K562 (cell line): ENCODE results near the gene SPTSSA. TPM values are rescaled to one million over a fixed set of nuclear protein-coding genes. Genes with fewer than 3 reads are reported as not detected.
A peak's percentile ranks its signal among the peaks of the same experiment; 100 is the strongest.

Source experiments
- BCL6 ChIP-seq: fragments of 250-450 bp; sonication (Bioruptor Pico); IDR thresholded peaks from 2 replicates; pipeline ENCODE4 v1.4.0; 2020
- CEBPB ChIP-seq: fragments of 450-650 bp; IDR thresholded peaks from 2 replicates; pipeline ENCODE4 v1.6.1; 2016; ENCODE audit warnings: missing genetic modification characterization, missing compliant biosample characterization
- DACH1 ChIP-seq: fragments of 450-650 bp; IDR thresholded peaks from 2 replicates; pipeline ENCODE4 v1.6.1; 2018; ENCODE audit not compliant: partially characterized antibody
- EGR1 ChIP-seq: fragments of 450-650 bp; conservative IDR thresholded peaks from 2 replicates; pipeline ENCODE4 v1.6.1; 2017; ENCODE audit warnings: mild to moderate bottlenecking
- EWSR1 ChIP-seq: fragments of 450-650 bp; IDR thresholded peaks from 2 replicates; pipeline ENCODE4 v1.6.1; 2018; ENCODE audit warnings: borderline replicate concordance, mild to moderate bottlenecking, low read depth, moderate library complexity; ENCODE audit not compliant: partially characterized antibody
- FOXA1 ChIP-seq: fragments of 450-650 bp; IDR thresholded peaks from 2 replicates; pipeline ENCODE4 v1.6.1; 2016; ENCODE audit warnings: mild to moderate bottlenecking, borderline replicate concordance
- FOXP4 ChIP-seq: sonication (generic); formaldehyde crosslinking; IDR thresholded peaks from 2 replicates; pipeline ENCODE4 v1.8.0; 2022; ENCODE audit warnings: mild to moderate bottlenecking, missing genetic modification reagents, borderline replicate concordance
- HDAC1 ChIP-seq, 2 experiments: fragments of 450-650 bp; IDR thresholded peaks; 2 replicates each; pipeline ENCODE4 v1.6.1; 2016 to 2017; ENCODE audit warnings: inconsistent platforms in 1 of 2, mild to moderate bottlenecking in 1 of 2, moderate library complexity in 1 of 2
- HDAC6 ChIP-seq: IDR thresholded peaks from 2 replicates; pipeline ENCODE4 v1.6.1; 2012; ENCODE audit warnings: low read depth, mild to moderate bottlenecking, control low read depth, inconsistent platforms, low read length, moderate library complexity
- HES1 ChIP-seq: fragments of 450-650 bp; IDR thresholded peaks from 2 replicates; pipeline ENCODE4 v1.6.1; 2016; ENCODE audit warnings: low read depth, mild to moderate bottlenecking, moderate library complexity
- HNRNPK ChIP-seq: fragments of 200-400 bp; formaldehyde crosslinking; IDR thresholded peaks from one replicate; pipeline ENCODE4 v1.6.1; 2018; ENCODE audit warnings: mild to moderate bottlenecking, low read depth, low read length; ENCODE audit not compliant: poor library complexity, severe bottlenecking
- IRF9 ChIP-seq: fragments of 450-650 bp; IDR thresholded peaks from 2 replicates; pipeline ENCODE4 v1.6.1; 2016; ENCODE audit warnings: missing biosample characterization, missing genetic modification characterization
- KAT8 ChIP-seq: fragments of 450-650 bp; IDR thresholded peaks from 2 replicates; pipeline ENCODE4 v1.6.1; 2016; ENCODE audit warnings: low read depth, mild to moderate bottlenecking
- NR2C1 ChIP-seq, 2 experiments: fragments of 450-650 bp; IDR thresholded peaks; 2 replicates each; pipeline ENCODE4 v1.6.1; 2017; ENCODE audit warnings: mild to moderate bottlenecking in 2 of 2, antibody characterized with exemption in 1 of 2, inconsistent platforms in 1 of 2, missing compliant biosample characterization in 1 of 2, missing genetic modification characterization in 1 of 2
- SOX6 ChIP-seq: fragments of 450-650 bp; IDR thresholded peaks from 2 replicates; pipeline ENCODE4 v1.6.1; 2014; ENCODE audit warnings: mild to moderate bottlenecking
- ZNF12 ChIP-seq: sonication (generic); formaldehyde crosslinking; IDR thresholded peaks from 2 replicates; pipeline ENCODE4 v1.4.0; 2020; ENCODE audit warnings: mild to moderate bottlenecking, missing genetic modification reagents
- ZNF592 ChIP-seq: fragments of 450-650 bp; IDR thresholded peaks from 2 replicates; pipeline ENCODE4 v1.6.1; 2017; ENCODE audit warnings: antibody characterized with exemption, mild to moderate bottlenecking
- ZNF717 ChIP-seq: fragments of 250-450 bp; sonication (Bioruptor Pico); IDR thresholded peaks from 2 replicates; pipeline ENCODE4 v1.5.0; 2021
- polyA plus RNA-seq, 8 experiments: library from polyadenylated mRNA; depleted of rRNA in 4 of 8; stranded (reverse) in 5 of 8; unstranded in 3 of 8; fragments of >200 nt; fragmentation: Nextera tagmentation in 2 of 8; fragmentation: Illumina TruSeq in 1 of 8; extraction: Ambion mirVana in 2 of 8; extraction: Trizol in 1 of 8; gene quantifications; 2 replicates each; pipeline versions ENCODE4 v1.2.1 to v1.2.3, GENCODE V29; 2011 to 2014; ENCODE audit warnings: inconsistent platforms in 1 of 8, missing spikeins in 1 of 8
- total RNA-seq, 7 experiments: library from RNA; depleted of rRNA in 6 of 7; stranded (reverse); fragments of >200 nt in 6 of 7; fragmentation: Illumina TruSeq in 2 of 7; extraction: Trizol in 2 of 7; gene quantifications; 2 replicates each; pipeline versions ENCODE4 v1.2.1 to v1.2.3, GENCODE V29; 2011 to 2021; ENCODE audit warnings: low replicate concordance in 1 of 7
- TF ChIP-seq, protein P1 (sequence below): sonication (generic); formaldehyde crosslinking; IDR thresholded peaks from 2 replicates; pipeline ENCODE4 v1.8.0; 2022; ENCODE audit warnings: missing genetic modification reagents, mild to moderate bottlenecking, moderate library complexity, borderline replicate concordance

SPTSSA gene
- total and polyA plus RNA-seq, 9 of the 15 experiments (the other 6 are each of a cell fraction or from before 2014, with no cell fraction given): 6.8 to 35.7 (median 22.0) TPM

- TF ChIP-seq KAT8 (no peak), FOXA1 (no peak), HDAC6 (no peak), EGR1 (no peak), SOX6 (peak; percentile 66; the same call in 1 of the 2 replicates), ZNF12 (CRISPR knock-in tag) (no peak), ZNF717 (CRISPR knock-in tag) (no peak), IRF9 (tag) (peak; percentile 49; the same call in 1 of the 2 replicates), NR2C1 (IDR thresholded peaks at IDR 0.05) (peak; percentile 53), NR2C1 (tag; IDR thresholded peaks at IDR 0.05) (peak; percentile 68), CEBPB (tag) (no peak), EWSR1 (no peak), ZNF592 (peak; percentile 92), DACH1 (no peak), FOXP4 (CRISPR knock-in tag) (no peak), BCL6 (no peak), HNRNPK (no peak), HDAC1 (IDR thresholded peaks at IDR 0.05) (peak in 1 of 2 experiments; percentile 74; a peak in 2 of 4 replicates), HES1 (no peak)
- TF ChIP-seq, protein P1, sequence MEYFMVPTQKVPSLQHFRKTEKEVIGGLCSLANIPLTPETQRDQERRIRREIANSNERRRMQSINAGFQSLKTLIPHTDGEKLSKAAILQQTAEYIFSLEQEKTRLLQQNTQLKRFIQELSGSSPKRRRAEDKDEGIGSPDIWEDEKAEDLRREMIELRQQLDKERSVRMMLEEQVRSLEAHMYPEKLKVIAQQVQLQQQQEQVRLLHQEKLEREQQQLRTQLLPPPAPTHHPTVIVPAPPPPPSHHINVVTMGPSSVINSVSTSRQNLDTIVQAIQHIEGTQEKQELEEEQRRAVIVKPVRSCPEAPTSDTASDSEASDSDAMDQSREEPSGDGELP (CRISPR knock-in tag): no peak
Observed at GRCh38 chr14:34465069-34465859, 3.2 kb upstream of the SPTSSA start (continued).
